Forelimb muscle (tissue), 1 donor: Measurements from ENCODE around the gene PACSIN2. TPM values are rescaled to one million over a fixed set of nuclear protein-coding genes. Genes with fewer than 3 reads are reported as not detected.

ENCODE experiments used
- DNase-seq: peaks from one replicate; pipeline ENCODE4 v3.0.0-alpha.2; 2013; ENCODE audit warnings: low read depth
- polyA plus RNA-seq: library from polyadenylated mRNA; unstranded; fragments of 120-200 nt; gene quantifications from one replicate; pipeline ENCODE4 v1.2.1, GENCODE V29; 2013; ENCODE audit not compliant: insufficient read length

Gene PACSIN2
- polyA plus RNA-seq, 1 donor: 28.3 TPM

- no peak for DNase-seq
Observed at GRCh38 chr22:42829302-42829701, 185.6 kb downstream of the PACSIN2 start.

GRCh38 chr22:42825796-42826195 is 189.2 kb downstream of the PACSIN2 start:
- DNase-seq: no peak

GRCh38 chr22:42821386-42821785 is 193.6 kb downstream of the PACSIN2 start:
- DNase-seq: no peak

GRCh38 chr22:42820045-42820763 is 194.7 kb downstream of the PACSIN2 start:
- DNase-seq: peak; percentile 6

Other genes starting within 250 kb of the PACSIN2 start
- 37.3 TPM for gene ARFGAP3, start 157.9 kb downstream of the PACSIN2 start, polyA plus RNA-seq
- gene TTLL1, start 74.2 kb upstream of the PACSIN2 start, polyA plus RNA-seq: 9.6 TPM
- gene BIK, start 95.6 kb upstream of the PACSIN2 start, polyA plus RNA-seq: not detected
- gene MCAT, start 128.2 kb upstream of the PACSIN2 start, polyA plus RNA-seq: 11.9 TPM
- gene TSPO, start 136.4 kb upstream of the PACSIN2 start, polyA plus RNA-seq: 72.2 TPM
- 15.3 TPM for gene TTLL12, start 172.0 kb upstream of the PACSIN2 start, polyA plus RNA-seq